GM21619 (cell line): ENCODE data around the gene NUBPL.

ENCODE experiments used
- ATAC-seq: cut with Tn5 transposase; IDR thresholded peaks from one replicate; pipeline ENCODE4 v1.9.1; 2021; ENCODE audit not compliant: unreplicated experiment

The NUBPL gene

GRCh38 chr14:31902945-31903646, 341.9 kb downstream of the NUBPL start:
- ATAC-seq = no peak

DNA sequence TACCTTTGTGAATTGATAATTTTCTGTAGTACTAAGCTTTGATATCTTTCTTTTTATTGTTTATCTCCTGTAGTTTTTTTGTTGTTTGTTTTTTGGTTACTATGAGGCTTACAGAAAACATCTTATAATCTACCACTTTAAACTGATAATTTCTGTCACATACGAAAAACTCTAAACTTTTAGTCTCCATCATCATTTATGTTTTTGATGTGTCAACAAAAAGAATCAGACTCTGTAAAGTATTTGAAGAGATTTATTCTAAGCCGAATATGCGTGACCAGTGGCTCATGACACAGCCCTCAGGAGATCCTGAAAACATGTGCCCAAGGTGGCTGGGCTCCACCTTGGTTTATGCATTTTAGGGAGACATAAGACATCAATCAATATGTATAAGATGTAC, 348.8 kb downstream of the NUBPL start:
- no peak for ATAC-seq
